Effector memory CD8-positive, alpha-beta T cell (primary cell): ENCODE results near the gene MED13L.

ENCODE experiments used
- ATAC-seq: fragments of 150-1000 bp; cut with Tn5 transposase; replicated peaks from 2 replicates; pipeline ENCODE4 v1.10.0; 2021; ENCODE audit warnings: mild to moderate bottlenecking, moderate library complexity
- DNase-seq, 3 experiments: peaks; one replicate each; pipeline ENCODE4 v3.0.0; 2021
- H3K27ac Mint-ChIP-seq, 2 donors: one replicate each; pipeline ENCODE4 v1.8.0; 2022; ENCODE audit warnings: mild to moderate bottlenecking in 2 of 2, mixed read lengths in 2 of 2, moderate library complexity in 2 of 2
- H3K27me3 Mint-ChIP-seq, 2 donors: one replicate each; pipeline ENCODE4 v1.8.0; 2022; ENCODE audit warnings: mixed read lengths in 2 of 2
- H3K36me3 Mint-ChIP-seq: one replicate; pipeline ENCODE4 v1.8.0; 2022; ENCODE audit warnings: mild to moderate bottlenecking, moderate library complexity, mixed read lengths; ENCODE audit not compliant: insufficient read depth
- H3K4me1 Mint-ChIP-seq, 2 donors: one replicate each; pipeline ENCODE4 v1.8.0; 2022; ENCODE audit warnings: low read depth in 2 of 2, mixed read lengths in 2 of 2
- H3K4me3 Mint-ChIP-seq, 2 donors: one replicate each; pipeline ENCODE4 v1.8.0; 2022; ENCODE audit warnings: mild to moderate bottlenecking in 2 of 2, mixed read lengths in 2 of 2, moderate library complexity in 2 of 2
- H3K9me3 Mint-ChIP-seq, 2 donors: one replicate each; pipeline ENCODE4 v1.8.0; 2022; ENCODE audit warnings: mixed read lengths in 2 of 2

Gene MED13L

GRCh38 chr12:116121453-116121871, 156.0 kb downstream of the MED13L start:
- Mint-ChIP-seq H3K4me3 (no peak overlapping the region), H3K9me3 (no peaks in the 10 kb centered on the region), H3K27ac (peak overlapping the region in 1 of 2 donors; percentile 4), H3K36me3 (peaks cover 5% of the 10 kb centered on the region), H3K27me3 (no peaks in the 10 kb centered on the region), H3K4me1 (peaks cover 32 to 46% of the 10 kb centered on the region in 2 donors)
- ATAC-seq = no peak
- no peak for DNase-seq

- ATAC-seq (no peak), DNase-seq (no peak)
- no peaks in the 10 kb centered on the region for H3K27me3 Mint-ChIP-seq
- no peaks in the 10 kb centered on the region for H3K9me3 Mint-ChIP-seq
- H3K4me3 Mint-ChIP-seq = no peak overlapping the region
- no peak overlapping the region for H3K27ac Mint-ChIP-seq
- H3K4me1 Mint-ChIP-seq = peaks cover 29 to 40% of the 10 kb centered on the region in 2 donors
- peaks cover 5% of the 10 kb centered on the region for H3K36me3 Mint-ChIP-seq
Observed at GRCh38 chr12:116116650-116117424, 160.7 kb downstream of the MED13L start.

DNA sequence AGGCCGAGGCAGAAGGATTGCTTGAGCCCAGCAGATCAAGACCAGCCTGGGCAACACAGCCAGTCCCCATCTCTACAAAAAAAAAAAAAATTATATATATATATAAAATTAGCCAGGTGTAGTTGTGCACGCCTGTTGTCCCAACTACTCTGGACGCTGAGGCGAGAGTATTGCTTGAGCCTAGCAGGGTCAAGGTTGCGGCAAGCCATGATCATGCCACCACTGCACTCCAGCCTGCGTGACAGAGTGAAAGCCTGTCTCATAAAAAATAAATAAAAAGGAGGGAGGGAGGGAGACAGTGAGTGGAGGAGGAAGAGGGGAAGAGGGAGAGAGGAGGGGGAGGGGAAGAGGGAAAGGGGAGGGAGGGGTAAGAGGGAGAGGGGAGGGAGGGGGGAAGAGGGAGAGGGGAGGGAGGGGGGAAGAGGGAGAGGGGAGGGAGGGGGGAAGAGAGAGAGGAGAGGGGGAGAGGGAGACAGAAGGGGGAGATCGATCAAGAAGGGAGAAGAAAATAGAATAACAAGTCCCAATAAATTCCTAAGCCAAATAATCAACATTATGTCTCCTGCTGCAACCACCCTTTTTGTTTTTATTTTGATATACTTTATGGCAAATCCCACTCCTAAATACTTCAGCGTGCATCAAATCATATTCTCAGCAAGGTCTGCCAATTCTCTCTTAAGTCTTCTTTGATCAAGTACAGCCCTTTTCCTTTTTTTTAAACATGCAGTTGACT, 163.9 kb downstream of the MED13L start:
- Mint-ChIP-seq H3K27me3 (no peaks in the 10 kb centered on the region), H3K36me3 (peaks cover 8% of the 10 kb centered on the region), H3K4me3 (no peak overlapping the region), H3K4me1 (peaks cover 15 to 32% of the 10 kb centered on the region in 2 donors), H3K9me3 (no peaks in the 10 kb centered on the region), H3K27ac (no peak overlapping the region)
- DNase-seq (no peak), ATAC-seq (no peak)

DNA sequence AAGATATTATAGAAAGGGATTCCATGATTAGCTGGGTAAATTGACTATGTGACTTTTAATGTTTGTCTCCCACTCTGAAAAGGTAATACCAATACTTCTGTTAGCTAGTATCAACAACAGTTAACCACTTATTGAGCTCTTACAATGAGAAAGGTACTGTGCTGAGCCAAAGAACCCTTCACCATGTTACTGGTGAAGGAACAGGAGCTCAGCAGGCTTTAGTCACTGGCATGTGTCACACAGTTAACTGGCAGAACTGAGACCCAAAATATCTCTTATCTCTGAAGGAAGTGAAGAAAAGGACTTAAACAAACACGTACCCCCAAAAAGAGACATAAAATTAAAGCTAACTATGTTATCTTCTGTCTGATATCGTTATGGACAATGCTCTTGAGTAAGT, 170.6 kb downstream of the MED13L start:
- H3K36me3 Mint-ChIP-seq = peaks cover 8% of the 10 kb centered on the region
- no peaks in the 10 kb centered on the region for H3K9me3 Mint-ChIP-seq
- DNase-seq (no peak), ATAC-seq (no peak)
- H3K27ac Mint-ChIP-seq = no peak overlapping the region
- H3K4me3 Mint-ChIP-seq = no peak overlapping the region
- peaks cover 6 to 7% of the 10 kb centered on the region in 2 donors for H3K4me1 Mint-ChIP-seq
- no peaks in the 10 kb centered on the region for H3K27me3 Mint-ChIP-seq

DNA sequence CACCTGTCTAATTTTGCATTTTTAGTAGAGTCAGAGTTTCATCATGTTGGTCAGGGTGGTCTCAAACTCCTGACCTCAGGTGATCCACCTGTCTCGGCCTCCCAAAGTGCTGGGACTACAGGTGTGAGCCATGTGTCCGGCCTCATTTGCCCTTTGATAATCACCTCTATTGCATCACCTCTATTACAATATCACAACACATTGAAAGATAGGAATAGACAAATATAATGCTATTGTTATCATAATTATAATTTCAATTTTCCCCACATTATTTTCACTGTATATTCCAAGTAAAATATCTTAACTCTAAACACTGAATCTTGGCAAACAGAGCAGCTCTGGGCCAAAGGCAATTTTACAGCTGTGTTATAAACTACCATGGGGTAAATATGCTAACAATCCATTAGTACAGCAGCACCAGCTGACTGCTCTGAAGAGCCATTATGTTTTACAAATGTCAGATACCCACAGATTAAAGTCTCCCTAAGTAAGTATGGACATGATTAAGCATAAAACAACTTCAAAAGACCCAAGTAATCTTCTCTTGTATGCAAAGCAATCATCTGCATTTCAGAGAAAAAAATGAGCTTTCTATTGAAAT, 173.2 kb downstream of the MED13L start:
- Mint-ChIP-seq H3K27ac (no peak overlapping the region), H3K4me1 (peaks cover 10 to 17% of the 10 kb centered on the region in 2 donors), H3K4me3 (no peak overlapping the region), H3K9me3 (no peaks in the 10 kb centered on the region), H3K27me3 (no peaks in the 10 kb centered on the region), H3K36me3 (peaks cover 4% of the 10 kb centered on the region)
- no peak for DNase-seq
- ATAC-seq = no peak

GRCh38 chr12:116101991-116102390, 175.5 kb downstream of the MED13L start:
- Mint-ChIP-seq H3K27me3 (no peaks in the 10 kb centered on the region), H3K4me1 (peaks cover 10 to 22% of the 10 kb centered on the region in 2 donors), H3K27ac (peak overlapping the region in 1 of 2 donors; percentile 45), H3K9me3 (no peaks in the 10 kb centered on the region), H3K4me3 (no peak overlapping the region), H3K36me3 (peaks cover 3% of the 10 kb centered on the region)
- DNase-seq = no peak
- ATAC-seq = no peak

DNA sequence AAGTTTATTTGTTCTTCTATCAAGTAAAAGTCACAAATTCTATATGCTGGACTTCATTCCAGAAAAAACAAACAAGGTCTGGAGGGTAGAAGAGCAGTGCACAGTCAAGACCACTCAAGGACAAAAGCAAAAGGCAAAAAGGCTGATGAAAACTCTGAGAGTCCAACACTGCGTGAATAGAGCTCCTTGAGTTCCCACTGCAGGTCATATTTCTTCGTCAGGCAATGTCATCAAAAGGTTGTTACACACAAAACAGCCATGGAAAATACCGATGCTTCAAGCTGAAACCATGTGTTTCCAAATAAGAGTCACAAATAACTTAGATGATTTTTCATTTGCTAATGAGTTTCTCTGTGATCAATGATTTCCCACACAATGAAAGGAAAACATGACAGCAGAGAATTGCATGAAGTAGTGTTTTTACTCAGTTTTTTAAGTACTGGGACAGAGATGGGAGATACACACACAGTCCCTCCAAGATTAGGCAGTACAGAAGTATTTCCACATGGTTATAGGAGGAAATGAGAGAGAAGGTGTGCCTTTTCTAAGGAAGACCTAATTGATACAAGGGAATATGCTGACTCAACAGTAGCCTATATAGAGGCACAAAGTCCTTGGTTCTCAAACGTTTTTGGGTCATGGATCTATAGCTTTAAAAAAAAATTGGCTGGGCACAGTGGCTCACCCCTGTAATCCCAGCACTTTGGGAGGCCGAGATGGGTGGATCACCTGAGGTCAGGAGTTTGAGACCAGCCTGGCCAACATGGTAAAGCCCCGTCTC, 177.7 kb downstream of the MED13L start:
- Mint-ChIP-seq H3K27ac (no peak overlapping the region), H3K4me1 (peaks cover 5 to 22% of the 10 kb centered on the region in 2 donors), H3K36me3 (peaks cover 3% of the 10 kb centered on the region), H3K9me3 (no peaks in the 10 kb centered on the region), H3K4me3 (no peak overlapping the region), H3K27me3 (no peaks in the 10 kb centered on the region)
- DNase-seq (no peak), ATAC-seq (no peak)

DNA sequence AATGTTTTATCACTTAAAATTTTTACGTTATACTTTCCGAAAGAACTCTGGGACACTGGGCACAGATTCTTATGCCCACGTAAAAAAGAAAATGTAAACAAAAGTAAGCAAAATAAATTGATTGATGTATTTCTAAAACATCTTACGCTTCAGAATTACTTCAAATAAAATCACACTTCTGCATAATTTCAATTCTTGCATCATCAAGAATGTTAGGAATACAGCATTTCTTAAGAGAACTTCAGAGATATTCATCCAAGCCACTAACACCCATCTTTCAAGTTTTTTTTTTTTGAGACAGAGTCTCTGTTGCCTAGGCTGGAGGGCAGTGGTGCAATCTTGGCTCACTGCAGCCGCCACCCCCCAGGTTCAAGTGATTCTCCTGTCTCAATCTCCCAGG, 180.6 kb downstream of the MED13L start:
- DNase-seq = no peak
- no peaks in the 10 kb centered on the region for H3K9me3 Mint-ChIP-seq
- no peaks in the 10 kb centered on the region for H3K27me3 Mint-ChIP-seq
- no peak for ATAC-seq
- peaks cover 6 to 31% of the 10 kb centered on the region in 2 donors for H3K4me1 Mint-ChIP-seq
- peaks cover 3% of the 10 kb centered on the region for H3K36me3 Mint-ChIP-seq
- no peak overlapping the region for H3K27ac Mint-ChIP-seq
- no peak overlapping the region for H3K4me3 Mint-ChIP-seq

DNA sequence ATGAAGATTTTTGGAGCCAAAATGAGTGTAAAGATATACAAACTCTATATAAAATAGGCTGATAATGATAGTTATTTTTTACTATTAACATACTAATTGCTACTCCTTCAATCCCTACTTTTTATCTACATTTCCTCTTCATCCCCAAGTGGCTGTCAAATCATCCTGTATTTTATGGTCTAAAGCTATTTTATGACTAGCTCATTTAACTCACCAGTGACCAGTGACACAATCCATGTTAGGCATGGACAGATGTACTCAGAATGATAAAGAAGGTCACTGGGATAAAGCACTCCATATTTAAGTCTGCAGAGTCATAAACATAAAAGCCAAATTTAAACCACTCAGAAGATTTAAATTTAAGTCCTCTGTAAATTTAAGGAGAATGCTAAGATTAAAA, 183.0 kb downstream of the MED13L start:
- Mint-ChIP-seq H3K4me3 (no peak overlapping the region), H3K4me1 (peaks cover 11 to 28% of the 10 kb centered on the region in 2 donors), H3K27me3 (no peaks in the 10 kb centered on the region), H3K27ac (no peak overlapping the region), H3K9me3 (no peaks in the 10 kb centered on the region), H3K36me3 (peaks cover 4% of the 10 kb centered on the region)
- ATAC-seq (no peak), DNase-seq (no peak)

GRCh38 chr12:116093915-116094314, 183.6 kb downstream of the MED13L start:
- H3K4me1 Mint-ChIP-seq = peaks cover 12 to 25% of the 10 kb centered on the region in 2 donors

GRCh38 chr12:116092776-116093175, 184.7 kb downstream of the MED13L start:
- Mint-ChIP-seq H3K27me3 (no peaks in the 10 kb centered on the region), H3K4me1 (peaks cover 18 to 35% of the 10 kb centered on the region in 2 donors), H3K36me3 (peaks cover 4% of the 10 kb centered on the region), H3K4me3 (no peak overlapping the region), H3K9me3 (no peaks in the 10 kb centered on the region), H3K27ac (peak overlapping the region in 1 of 2 donors; percentile 2)
- no peak for DNase-seq
- ATAC-seq = no peak

More at GRCh38 chr12:116093915-116094314, 183.6 kb downstream of the MED13L start:
- Mint-ChIP-seq H3K36me3 (peaks cover 4% of the 10 kb centered on the region), H3K27me3 (no peaks in the 10 kb centered on the region), H3K4me3 (no peak overlapping the region), H3K9me3 (no peaks in the 10 kb centered on the region), H3K27ac (no peak overlapping the region)
- ATAC-seq (no peak), DNase-seq (no peak)

- Mint-ChIP-seq H3K4me3 (no peak overlapping the region), H3K27ac (peak overlapping the region; percentile 2 to 47), H3K9me3 (no peaks in the 10 kb centered on the region), H3K4me1 (peaks cover 22 to 41% of the 10 kb centered on the region in 2 donors), H3K27me3 (no peaks in the 10 kb centered on the region), H3K36me3 (peaks cover 4% of the 10 kb centered on the region)
- ATAC-seq = no peak
- no peak for DNase-seq
Observed at GRCh38 chr12:116092162-116092561, 185.3 kb downstream of the MED13L start.

DNA sequence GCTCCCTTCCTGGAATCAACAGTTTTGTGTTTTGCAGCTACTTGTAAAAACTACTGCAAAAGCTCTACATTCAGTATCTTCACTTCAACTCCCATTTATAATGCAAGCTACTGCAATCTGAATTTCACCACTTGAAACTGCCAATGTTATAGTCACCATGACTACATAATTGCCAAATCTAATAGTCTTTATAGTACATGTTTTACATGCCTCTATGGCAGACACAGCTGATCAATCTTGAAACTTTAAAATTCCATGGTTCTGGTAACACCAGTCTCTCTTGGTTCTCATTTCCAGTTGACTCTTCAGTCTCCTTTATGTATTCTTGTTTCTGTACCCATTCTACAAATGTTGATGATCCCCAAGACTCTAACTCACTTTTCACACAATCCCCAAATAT, 185.9 kb downstream of the MED13L start:
- no peaks in the 10 kb centered on the region for H3K9me3 Mint-ChIP-seq
- no peaks in the 10 kb centered on the region for H3K27me3 Mint-ChIP-seq
- no peak for DNase-seq
- peaks cover 22 to 41% of the 10 kb centered on the region in 2 donors for H3K4me1 Mint-ChIP-seq
- ATAC-seq = no peak
- no peak overlapping the region for H3K4me3 Mint-ChIP-seq
- peaks cover 4% of the 10 kb centered on the region for H3K36me3 Mint-ChIP-seq
- H3K27ac Mint-ChIP-seq = no peak overlapping the region
